HG03354 (cell line): ENCODE results near the gene CD4.
"Not testable (repeated sequence)": the region's sequence is repeated elsewhere in the genome, so short reads cannot be mapped to it uniquely, and the experiment has no call there.

Experiments
- ATAC-seq: cut with Tn5 transposase; IDR thresholded peaks from one replicate; pipeline ENCODE4 v1.9.1; 2021; ENCODE audit warnings: mild to moderate bottlenecking; ENCODE audit not compliant: unreplicated experiment, poor library complexity, severe bottlenecking

CD4 gene

DNA sequence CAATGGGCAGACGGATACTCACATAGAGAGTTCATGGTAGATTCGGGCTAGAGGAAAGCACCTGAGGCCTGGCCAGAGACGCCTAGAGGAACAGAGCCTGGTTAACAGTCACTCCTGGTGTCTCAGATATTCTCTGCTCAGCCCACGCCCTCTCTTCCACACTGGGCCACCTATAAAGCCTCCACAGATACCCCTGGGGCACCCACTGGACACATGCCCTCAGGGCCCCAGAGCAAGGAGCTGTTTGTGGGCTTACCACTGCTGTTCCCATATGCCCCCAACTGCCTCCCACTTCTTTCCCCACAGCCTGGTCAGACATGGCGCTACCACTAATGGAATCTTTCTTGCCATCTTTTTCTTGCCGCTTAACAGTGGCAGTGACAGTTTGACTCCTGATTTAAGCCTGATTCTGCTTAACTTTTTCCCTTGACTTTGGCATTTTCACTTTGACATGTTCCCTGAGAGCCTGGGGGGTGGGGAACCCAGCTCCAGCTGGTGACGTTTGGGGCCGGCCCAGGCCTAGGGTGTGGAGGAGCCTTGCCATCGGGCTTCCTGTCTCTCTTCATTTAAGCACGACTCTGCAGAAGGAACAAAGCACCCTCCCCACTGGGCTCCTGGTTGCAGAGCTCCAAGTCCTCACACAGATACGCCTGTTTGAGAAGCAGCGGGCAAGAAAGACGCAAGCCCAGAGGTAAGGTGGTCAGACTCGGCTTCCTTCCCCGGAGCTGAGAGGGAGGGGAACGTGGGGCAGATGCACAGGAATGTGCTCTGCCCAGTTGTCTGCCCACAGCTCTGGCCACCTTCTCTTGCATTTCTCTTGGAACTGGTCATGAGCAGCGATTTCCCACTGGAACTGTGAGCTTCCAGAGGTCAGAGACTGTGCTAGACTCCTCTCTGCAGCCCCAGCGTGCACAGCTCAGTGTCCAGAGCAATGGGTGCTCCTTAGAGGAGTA lies at the start of gene CD4:
Gene CD4 (plus strand): TSS at position 557 of the 953 bp plus-strand sequence. CDS start 10,611 bp downstream, outside the sequence.
- ATAC-seq: no peak

DNA sequence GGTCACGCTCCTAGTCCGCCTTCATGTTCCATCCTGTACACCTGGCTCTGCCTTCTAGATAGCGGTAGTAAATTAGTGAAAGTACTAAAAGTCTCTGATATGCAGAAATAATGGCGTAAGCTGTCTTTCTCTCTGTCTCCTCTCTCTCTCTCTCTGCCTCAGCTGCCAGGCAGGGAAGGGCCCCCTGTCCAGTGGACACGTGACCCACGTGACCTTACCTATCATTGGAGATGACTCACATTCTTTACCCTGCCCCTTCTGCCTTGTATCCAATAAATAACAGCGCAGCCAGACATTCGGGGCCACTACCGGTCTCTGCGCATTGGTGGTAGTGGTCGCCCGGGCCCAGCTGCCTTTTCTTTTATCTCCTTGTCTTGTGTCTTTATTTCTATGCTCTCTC lies 47.2 kb upstream of the CD4 start:
- not testable (repeated sequence) for ATAC-seq

DNA sequence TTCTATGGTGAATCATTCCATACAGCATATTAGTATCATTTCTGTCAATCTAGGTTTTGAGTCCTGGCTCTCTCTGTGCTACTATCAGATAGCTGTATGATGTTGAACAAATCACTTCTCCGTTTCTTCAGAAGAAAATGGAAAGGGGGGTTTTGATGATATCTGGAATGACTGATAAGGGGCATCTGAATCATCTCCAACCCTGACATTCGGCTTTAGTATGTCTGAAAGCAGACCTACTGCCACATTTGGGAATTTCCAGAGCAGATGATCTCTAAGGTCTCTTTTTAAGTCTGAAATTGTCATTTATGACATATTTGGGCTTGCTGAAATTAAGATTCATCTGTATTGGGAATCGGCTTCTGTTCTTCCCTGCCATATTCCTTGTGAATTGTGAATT lies 46.5 kb upstream of the CD4 start:
- ATAC-seq: no peak

DNA sequence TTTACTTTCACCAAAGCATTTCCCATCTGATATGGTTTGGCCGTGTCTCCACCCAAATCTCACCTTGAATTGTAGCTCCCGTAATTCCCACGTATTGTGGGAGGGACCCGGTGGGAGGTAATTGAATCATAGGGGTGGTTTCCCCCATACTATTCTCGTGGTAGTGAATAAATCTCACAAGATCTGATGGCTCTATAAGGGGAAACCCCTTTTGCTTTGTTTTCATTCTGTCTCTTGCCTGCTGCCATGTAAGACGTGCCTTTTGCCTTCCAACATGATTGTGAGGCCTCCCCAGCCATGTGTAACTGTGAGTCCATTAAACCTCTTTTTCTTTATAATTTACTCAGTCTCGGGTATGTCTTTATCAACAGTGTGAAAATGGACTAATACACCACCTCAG lies 46.0 kb upstream of the CD4 start:
- ATAC-seq: not testable (repeated sequence)

DNA sequence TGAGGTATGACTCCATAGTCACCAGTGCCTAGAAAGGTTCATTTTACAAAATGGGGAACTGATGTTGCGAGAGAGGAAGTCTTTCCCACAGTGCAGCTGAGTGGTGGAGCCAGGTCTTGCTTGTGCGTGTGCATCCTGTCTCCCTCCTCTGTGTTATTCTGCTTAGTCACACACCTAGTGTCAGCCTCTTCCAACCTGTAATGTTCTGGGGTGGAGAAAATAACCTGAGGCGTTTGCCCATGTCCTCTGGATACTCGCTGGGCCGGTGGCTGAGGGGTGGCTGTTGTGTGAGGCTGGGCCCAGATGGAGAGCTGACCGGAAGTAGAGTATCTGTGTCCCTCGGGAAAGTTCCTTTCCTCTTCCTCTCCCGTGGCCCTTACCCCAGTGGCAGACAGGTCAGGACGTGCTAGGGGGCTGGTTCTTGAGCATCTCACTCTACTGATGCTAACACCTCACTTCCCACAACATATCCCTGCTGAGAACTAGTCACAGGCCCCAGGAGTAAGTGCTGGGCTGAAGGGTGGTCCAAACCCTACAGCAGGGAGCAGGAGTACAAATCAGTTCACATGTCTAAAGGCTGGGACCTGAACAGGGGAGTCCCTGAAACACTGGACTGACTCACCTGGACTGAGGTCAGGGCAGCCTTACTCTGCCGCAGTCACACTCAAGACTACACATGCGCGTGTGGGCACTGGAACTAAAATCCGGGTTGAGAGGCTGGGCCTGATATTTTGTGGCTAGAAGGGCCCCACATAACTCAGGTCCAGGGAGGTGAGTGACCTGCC lies 43.4 kb upstream of the CD4 start:
- no peak for ATAC-seq

DNA sequence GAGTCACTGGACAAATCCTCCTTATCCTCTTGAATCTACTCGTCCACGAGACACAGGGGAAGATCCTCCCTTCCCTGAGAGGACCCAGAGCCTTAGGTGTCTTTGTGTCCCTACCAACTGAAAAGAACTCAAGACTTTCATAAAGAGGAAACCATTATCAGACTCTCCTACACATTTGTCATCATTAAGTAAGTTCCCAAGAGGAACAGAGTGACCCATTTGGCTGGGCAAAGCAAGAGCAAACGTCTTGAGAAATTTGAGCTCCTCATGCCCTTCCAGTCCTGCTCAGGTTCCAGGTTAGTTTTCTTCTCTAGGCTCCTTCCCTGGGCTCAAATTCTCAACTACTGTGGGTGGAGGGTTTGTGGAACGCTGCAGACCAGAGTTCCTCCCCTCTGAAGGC lies 42.1 kb upstream of the CD4 start:
- no peak for ATAC-seq

DNA sequence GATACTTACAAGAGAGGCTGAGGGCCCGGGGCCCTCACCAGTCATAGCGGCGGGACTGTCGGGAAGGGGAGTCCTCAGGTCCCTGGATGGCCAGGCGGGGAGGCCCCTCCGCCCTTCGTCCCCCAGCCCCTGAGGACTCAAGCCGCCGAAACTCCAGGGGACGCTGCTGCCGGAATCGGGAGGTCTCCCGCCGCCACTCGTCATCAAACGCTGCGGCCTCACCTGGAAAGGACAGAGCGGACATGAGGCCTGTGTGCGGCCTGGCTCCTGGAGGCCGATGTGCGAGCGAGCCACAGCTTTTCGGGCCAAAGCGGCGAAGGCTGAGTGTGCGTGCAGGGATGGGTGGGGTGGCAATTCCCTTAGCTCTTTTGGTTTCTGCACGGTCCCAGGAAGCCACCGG lies 40.6 kb upstream of the CD4 start:
- no peak for ATAC-seq

DNA sequence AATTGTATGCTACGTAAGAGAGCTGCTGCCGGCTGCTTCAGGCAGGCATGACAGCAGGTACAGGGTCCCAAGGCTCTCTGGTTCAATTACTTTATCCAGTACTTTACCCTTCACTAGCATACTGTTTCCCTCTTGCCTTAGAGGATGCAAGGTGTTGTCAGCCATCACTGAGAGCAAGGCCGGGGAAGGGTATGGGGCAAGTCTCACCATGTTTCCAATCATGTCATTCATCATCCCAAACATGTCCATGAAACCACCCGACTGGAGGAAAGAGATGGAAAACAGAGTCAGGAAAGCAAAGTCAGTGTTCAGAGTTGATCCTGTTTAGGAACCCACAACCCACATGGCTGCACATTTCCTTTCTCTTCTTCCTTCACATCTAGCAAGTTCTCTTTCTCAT lies 38.8 kb upstream of the CD4 start:
- ATAC-seq: no peak

DNA sequence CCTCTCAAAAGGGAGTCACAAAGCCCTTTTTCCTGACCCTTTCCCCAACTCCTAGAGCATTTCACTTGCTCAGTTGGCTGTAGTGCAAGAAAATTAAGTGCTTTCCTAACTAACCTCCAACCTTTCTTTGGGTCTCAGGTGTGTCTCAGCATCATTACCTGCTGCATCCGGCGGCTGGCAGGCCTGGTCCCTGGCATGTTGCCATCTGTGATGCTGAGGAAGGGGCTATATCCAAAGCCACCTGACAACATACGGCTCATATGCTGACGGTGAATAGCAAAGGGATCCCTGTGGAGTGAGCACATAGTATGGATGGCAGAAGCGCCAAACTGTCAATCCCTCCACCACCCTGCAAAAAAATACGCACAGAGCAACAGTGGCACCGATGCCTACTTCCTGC lies 37.6 kb upstream of the CD4 start:
- ATAC-seq: no peak

DNA sequence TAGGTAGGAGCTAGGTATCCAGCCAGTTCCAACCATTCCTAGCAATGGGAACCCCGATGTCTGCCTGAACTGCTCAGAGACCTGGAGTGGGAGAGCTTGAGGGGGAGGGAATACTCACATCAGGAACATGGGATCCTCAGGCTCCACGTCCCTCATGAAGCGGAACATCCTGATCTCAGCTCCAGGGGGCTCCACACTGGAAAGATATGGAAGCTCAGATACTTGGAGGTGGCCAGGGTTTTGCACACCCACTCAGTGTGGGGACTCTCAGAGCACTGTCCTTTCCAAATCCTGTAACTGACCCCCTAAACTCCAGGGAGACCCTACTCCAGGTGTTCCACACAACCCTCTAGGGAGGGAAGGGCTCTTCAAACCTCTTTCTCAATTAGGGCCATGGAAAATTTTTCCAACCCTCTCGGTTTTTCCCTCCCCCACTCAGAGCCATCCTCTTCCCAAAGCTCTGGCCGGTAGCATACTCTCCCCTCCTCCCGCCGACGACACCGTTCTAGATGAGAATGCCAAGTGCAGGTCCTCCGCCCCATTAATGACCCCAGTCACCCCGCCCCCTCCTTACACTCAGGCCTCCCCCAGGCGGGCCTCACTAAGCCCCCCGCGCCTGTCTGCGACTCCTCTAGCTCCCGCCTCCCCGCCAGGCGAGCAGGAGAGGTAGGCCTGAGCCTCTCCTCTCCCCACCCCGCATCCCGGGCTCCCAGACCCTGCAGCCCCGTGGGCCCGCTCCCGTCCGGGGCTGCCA lies 37.0 kb upstream of the CD4 start:
- ATAC-seq: peak; percentile 12

DNA sequence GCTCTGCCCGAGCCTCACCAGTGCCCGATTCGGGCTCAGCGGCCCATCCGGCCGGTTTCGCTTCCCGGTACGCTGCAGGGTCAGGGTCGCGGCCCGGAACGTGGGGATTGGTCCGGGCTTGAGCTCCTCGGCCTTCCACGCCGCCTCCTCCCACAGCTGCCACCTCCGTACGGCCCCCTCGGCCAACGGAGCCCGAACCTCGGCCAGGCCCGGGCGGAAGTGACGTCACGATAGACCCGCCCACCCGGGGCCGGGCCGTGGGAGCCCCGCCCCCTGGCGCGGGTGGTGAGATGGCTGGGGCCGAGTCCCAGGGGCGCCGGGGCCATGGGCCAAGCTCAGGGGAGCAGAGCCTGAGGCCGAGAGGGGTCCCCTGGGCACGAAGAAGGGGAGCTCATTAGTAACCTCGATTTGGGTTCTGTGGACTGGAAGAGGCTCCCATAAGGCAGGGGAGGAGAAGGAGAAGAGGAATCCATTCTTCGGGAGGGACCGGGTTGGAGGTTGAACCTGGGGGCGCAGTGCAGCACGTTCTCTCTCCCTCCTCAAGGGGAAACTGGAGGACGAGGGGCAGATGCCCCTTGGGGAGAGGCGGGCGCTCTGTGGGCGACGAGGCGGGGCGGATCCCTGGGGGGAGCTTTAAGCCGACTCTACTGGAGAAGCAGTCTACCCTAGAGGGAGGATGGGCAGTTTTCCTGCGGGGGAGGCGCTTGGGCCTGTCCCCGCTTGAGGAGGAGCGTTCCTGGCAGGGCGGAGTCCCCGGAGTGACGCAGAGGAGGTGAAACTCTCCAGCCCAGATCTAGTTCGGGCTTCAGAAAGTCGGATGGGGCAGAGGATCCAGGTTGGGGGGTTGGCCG lies 36.2 kb upstream of the CD4 start, which contains the start of gene MLF2:
Gene MLF2 (minus strand): TSS at position 221 of the 851 bp plus-strand sequence. CDS start 807 bp downstream, outside the sequence.
- ATAC-seq: peak; percentile 92

DNA sequence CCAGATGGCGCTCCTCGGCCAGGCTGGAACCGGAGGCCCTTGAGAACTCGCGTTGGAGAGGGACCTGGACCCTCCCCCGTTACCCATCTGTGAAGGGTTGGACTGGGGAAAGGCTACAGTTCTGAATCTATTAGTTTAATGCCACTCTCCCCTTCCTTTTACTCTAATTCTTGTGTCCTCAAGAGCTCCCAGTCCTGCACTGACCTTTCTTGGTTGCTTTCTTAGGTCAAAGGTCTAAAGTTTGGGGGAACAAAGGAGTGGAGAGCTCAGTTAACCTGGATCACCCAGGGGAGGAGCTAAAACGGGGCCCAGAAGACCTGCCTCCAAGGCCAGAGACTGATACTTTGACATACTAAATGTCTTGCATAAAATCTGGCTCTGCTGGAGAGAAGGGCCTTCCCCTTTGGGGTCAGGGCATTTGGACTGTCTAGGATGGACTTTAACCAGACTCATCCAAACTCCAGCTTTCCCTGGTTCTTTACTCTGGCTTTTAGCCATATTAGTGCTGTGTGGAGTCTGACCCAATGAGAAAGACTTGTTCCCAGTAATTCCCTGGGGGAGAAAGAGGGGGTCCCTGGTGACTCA lies 35.5 kb upstream of the CD4 start:
- ATAC-seq: no peak

DNA sequence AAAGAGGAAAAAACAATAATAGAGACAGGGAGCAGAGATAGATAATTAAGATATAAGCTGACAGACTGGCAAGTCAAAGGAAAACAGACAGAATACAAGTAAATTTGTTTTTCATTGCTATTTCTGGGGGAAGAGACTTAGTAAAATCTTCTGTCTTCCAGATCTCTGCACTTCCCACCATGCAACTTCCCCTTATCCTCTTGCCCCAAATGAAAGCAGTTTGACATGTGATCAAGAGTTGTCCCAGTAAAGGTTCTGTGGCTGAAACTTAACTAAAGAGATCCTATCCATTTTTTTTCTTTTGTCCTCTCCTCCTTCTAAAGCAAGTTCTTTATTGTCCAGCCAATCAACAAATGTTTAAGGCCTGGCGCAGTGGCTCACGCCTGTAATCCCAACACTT lies 34.9 kb upstream of the CD4 start:
- no peak for ATAC-seq

DNA sequence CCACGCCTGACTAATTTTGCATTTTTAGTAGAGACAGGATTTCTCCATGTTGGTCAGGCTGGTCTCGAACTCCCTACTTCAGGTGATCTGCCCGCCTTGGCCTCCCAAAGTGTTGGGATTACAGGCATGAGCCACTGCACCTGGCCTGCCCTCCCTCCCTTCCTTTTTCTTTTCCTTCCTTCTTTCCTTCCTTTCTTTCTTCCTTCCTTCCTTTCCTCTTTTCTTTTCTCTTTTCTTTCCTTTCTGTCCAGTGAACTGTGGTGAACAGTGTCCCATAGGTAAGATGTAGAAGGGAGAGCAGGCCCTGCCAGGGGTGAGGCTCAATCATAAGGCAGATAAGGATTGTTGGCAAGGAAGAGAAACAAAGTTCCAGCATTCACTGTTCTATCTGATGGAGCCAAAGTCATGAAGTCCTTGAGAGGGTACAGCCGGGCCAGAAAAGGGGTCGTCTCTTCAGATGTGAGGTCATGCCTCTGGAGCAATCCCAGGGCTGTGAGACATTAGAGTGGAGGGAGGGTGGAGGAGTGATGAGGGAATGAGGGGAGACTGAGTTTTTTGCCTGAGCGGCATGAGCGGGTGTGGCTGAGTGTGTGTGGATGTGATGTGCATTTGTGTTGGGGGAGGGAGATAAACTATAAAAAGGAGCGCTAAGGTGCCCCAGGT lies 32.2 kb upstream of the CD4 start:
- ATAC-seq: no peak

DNA sequence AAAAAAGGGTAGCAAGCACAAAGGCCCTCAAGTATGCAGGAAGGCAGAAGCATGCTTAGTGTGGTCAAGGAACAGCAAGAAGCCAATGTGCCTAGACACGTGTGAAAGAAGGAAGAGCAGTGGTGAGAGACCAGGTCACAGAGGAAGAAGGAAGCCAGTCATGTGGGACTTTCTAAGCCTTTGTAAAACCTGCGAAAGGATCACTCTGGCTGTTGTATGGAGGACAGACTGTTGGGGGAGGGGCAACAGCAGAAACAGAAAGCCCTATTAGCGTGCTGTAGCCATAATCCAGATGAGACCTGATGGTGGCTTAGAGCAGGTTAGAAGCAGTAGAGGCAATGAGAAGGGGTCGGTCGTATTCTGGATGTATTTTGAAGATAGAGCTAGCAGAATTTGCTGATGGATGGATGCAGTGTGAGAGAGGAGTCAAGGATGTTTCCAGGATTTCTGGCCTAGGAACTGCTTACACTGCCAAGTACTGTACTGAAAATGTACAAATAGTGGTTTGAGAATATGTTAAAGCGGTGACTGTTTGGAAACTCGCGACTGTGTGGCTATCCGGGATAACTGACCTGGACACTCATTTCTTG lies 30.7 kb upstream of the CD4 start:
- ATAC-seq: no peak

DNA sequence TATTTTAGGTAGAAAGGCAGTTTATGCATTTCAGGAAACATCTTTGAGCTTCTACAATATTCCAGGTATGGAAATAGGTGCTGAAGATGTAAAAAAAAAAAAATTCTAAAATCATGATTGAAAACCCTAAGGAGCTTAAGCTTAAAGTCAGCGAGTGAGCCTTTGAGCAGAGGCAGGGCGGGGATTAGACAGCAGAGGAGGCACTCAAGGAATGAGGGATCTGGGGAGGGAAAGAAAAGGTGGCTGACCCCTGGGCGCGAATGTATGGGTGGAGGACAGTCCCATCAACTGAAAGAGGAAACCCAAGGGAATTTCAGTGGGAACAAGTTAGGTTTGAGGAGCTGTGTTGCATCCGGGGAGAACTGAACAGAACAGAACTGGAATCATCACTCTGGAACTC lies 29.6 kb upstream of the CD4 start:
- ATAC-seq: no peak

DNA sequence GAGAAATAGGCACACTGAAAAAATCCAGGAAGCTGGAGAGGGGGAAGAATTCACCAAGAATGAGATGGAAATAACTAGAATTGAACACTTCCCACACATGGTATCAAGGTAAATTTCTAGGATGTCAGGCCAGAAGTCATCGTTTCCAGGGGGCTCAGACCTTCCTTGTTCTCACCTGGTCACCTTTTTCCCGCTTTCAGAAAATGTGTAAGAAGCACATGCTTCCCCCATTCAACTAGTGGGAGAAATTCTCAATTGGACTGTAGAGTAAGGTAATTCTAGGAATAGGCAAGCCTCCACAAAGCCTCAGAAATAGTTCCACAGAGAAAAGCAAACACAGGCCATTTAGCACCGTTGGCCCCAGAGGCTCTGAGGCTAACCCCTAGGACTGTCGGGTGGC lies 25.9 kb upstream of the CD4 start:
- ATAC-seq: no peak
